Right lobe of liver (tissue), 6 donors: ENCODE measurements around the gene ST6GALNAC5. TPM values are rescaled to one million over a fixed set of nuclear protein-coding genes. Genes with fewer than 3 reads are reported as not detected.

Experiments
- ATAC-seq, 4 donors: fragments of 200-7000 bp; cut with Tn5 transposase; one replicate each; pipeline ENCODE4 v1.9.1; 2020; ENCODE audit warnings: mild to moderate bottlenecking in 4 of 4, moderate library complexity in 4 of 4
- DNase-seq, 3 donors: peaks; one replicate each; pipeline ENCODE4 v3.0.0-alpha.2; 2020
- H3K27ac ChIP-seq, 3 donors: fragments of 200-600 bp; one replicate each; pipeline ENCODE4 v1.8.0; 2022
- H3K27me3 ChIP-seq, 2 donors: fragments of 200-600 bp; one replicate each; pipeline ENCODE4 v1.8.0; 2022
- H3K36me3 ChIP-seq, 4 donors: fragments of 200-600 bp; sonication (generic) in 1 of 4; one replicate each; pipeline versions ENCODE4 v1.5.1 to v1.8.0; 2017 to 2022; ENCODE audit warnings: control low read depth in 1 of 4
- H3K4me1 ChIP-seq, 4 donors: fragments of 200-600 bp; sonication (generic) in 1 of 4; one replicate each; pipeline versions ENCODE4 v1.5.1 to v1.8.0; 2017 to 2022; ENCODE audit warnings: control low read depth in 1 of 4
- H3K4me3 ChIP-seq, 3 donors: fragments of 200-600 bp; one replicate each; pipeline ENCODE4 v1.8.0; 2022
- H3K9me3 ChIP-seq, 4 donors: fragments of 200-600 bp; sonication (generic) in 1 of 4; one replicate each; pipeline versions ENCODE4 v1.5.1 to v1.8.0; 2017 to 2022; ENCODE audit warnings: control low read depth in 1 of 4
- CTCF ChIP-seq, 4 donors: fragments of 200-600 bp in 3 of 4; fragments of 450-650 bp in 1 of 4; IDR thresholded peaks; one replicate each; pipeline versions ENCODE4 v1.5.1 to v1.8.0; 2016 to 2022; ENCODE audit warnings: antibody characterized with exemption in 4 of 4, mild to moderate bottlenecking in 2 of 4
- POLR2A ChIP-seq: fragments of 450-650 bp; IDR thresholded peaks from one replicate; pipeline ENCODE4 v1.6.1; 2017; ENCODE audit warnings: antibody characterized with exemption, mild to moderate bottlenecking
- WGBS: methylation state at CpG from one replicate; pipeline ENCODE4 v1.1.6; 2018; ENCODE audit warnings: low coverage, low lambda C conversion rate; ENCODE audit not compliant: insufficient coverage; ENCODE audit errors: missing lambda C conversion rate; 5-methylcytosine and 5-hydroxymethylcytosine counted together
- intact Hi-C, 2 donors: fragments of 100-400 bp; cut with DNase I; formaldehyde crosslinking; loops; one replicate each; pipeline versions ENCODE4 v1.11.2 to v1.14.1; 2022
- total RNA-seq, 6 experiments: library from RNA; depleted of rRNA in 2 of 6; stranded (reverse); fragments of >200 nt in 2 of 6; fragmentation: NEBNext Ultra II Directional in 3 of 6; extraction: Animal tissue kit (Norgen Biotek cat#: 25700) in 3 of 6; gene quantifications; one replicate each; pipeline versions ENCODE4 v1.1.0 to v1.2.4, GENCODE V29; 2016 to 2023
- donor health status: DM: no; HTN: yes; CAD: no.
- donor health status: DM: no; HTN: no; CAD: no.
- donor health status: DM: no; HTN: no; CAD: no.
- donor health status: DM: no; HTN: yes; CAD: no.
- donor health status: DM: no; HTN: yes; CAD: no.

ST6GALNAC5 gene
- total RNA-seq, 6 experiments from 2014 or later, result not detected

- WGBS, result 43% methylated on average over 3 of the region's 3 CpGs
- intact Hi-C loops, result no loop called here
- H3K4me1 ChIP-seq, result no peaks in the 10 kb centered on the region
- no peaks in the 10 kb centered on the region for H3K36me3 ChIP-seq
- ATAC-seq (no peak), DNase-seq (no peak)
- TF ChIP-seq CTCF (IDR thresholded peaks at IDR 0.05), result no peak
- no peak for TF ChIP-seq POLR2A
- no peaks in the 10 kb centered on the region for H3K9me3 ChIP-seq
- no peak overlapping the region for H3K27ac ChIP-seq
- no peaks in the 10 kb centered on the region for H3K27me3 ChIP-seq
- H3K4me3 ChIP-seq, result no peak overlapping the region
These were observed 54.3 kb downstream of the ST6GALNAC5 start for GRCh38 chr1:76921590-76921989.

GRCh38 chr1:76925825-76926224 lies 58.5 kb downstream of the ST6GALNAC5 start:
- intact Hi-C loops, result no loop called here
- no peak overlapping the region for H3K4me3 ChIP-seq
- no peaks in the 10 kb centered on the region for H3K4me1 ChIP-seq
- no peaks in the 10 kb centered on the region for H3K27me3 ChIP-seq
- H3K36me3 ChIP-seq, result no peaks in the 10 kb centered on the region
- TF ChIP-seq CTCF (IDR thresholded peaks at IDR 0.05), result no peak
- TF ChIP-seq POLR2A, result no peak
- no peak for ATAC-seq
- H3K9me3 ChIP-seq, result no peaks in the 10 kb centered on the region
- no peak for DNase-seq
- WGBS, result 61% methylated on average over 3 of the region's 3 CpGs
- H3K27ac ChIP-seq, result no peak overlapping the region

- DNase-seq (no peak), ATAC-seq (no peak)
- Histone ChIP-seq H3K36me3 (no peaks in the 10 kb centered on the region), H3K27me3 (no peaks in the 10 kb centered on the region), H3K27ac (no peak overlapping the region), H3K4me1 (no peaks in the 10 kb centered on the region), H3K4me3 (no peak overlapping the region), H3K9me3 (no peaks in the 10 kb centered on the region)
- TF ChIP-seq POLR2A (no peak), CTCF (IDR thresholded peaks at IDR 0.05) (no peak)
- intact Hi-C loops, result no loop called here
- 39% methylated on average over 2 of the region's 2 CpGs for WGBS
These were observed 61.2 kb downstream of the ST6GALNAC5 start for GRCh38 chr1:76928522-76928921.

GRCh38 chr1:76929136-76929535 lies 61.9 kb downstream of the ST6GALNAC5 start:
- Histone ChIP-seq H3K4me3 (no peak overlapping the region), H3K27ac (no peak overlapping the region), H3K36me3 (no peaks in the 10 kb centered on the region), H3K4me1 (no peaks in the 10 kb centered on the region), H3K27me3 (no peaks in the 10 kb centered on the region), H3K9me3 (no peaks in the 10 kb centered on the region)
- 52% methylated on average over 4 of the region's 4 CpGs for WGBS
- ATAC-seq, result no peak
- TF ChIP-seq POLR2A, result no peak
- no peak for TF ChIP-seq CTCF (IDR thresholded peaks at IDR 0.05)
- DNase-seq, result no peak
- intact Hi-C loops, result no loop called here
